Osteocyte (in vitro differentiated cells): ENCODE data around the gene SRGAP3. TPM values are rescaled to one million over a fixed set of nuclear protein-coding genes. Genes with fewer than 3 reads are reported as not detected.

Experiments
- DNase-seq: peaks from one replicate; pipeline ENCODE4 v3.0.0; 2021; ENCODE audit warnings: mixed read lengths; ENCODE audit not compliant: unreplicated experiment; ENCODE audit errors: extremely low spot score
- H3K27ac Mint-ChIP-seq: one replicate; pipeline ENCODE4 v1.8.0; 2021; ENCODE audit warnings: mild to moderate bottlenecking, mixed read lengths; ENCODE audit not compliant: unreplicated experiment
- H3K27me3 Mint-ChIP-seq: one replicate; pipeline ENCODE4 v1.8.0; 2021; ENCODE audit warnings: mixed read lengths; ENCODE audit not compliant: unreplicated experiment
- H3K36me3 Mint-ChIP-seq: one replicate; pipeline ENCODE4 v1.8.0; 2021; ENCODE audit warnings: mixed read lengths; ENCODE audit not compliant: unreplicated experiment
- H3K4me1 Mint-ChIP-seq: one replicate; pipeline ENCODE4 v1.8.0; 2021; ENCODE audit warnings: mixed read lengths; ENCODE audit not compliant: unreplicated experiment
- H3K4me3 Mint-ChIP-seq: one replicate; pipeline ENCODE4 v1.8.0; 2021; ENCODE audit warnings: mild to moderate bottlenecking, moderate library complexity, mixed read lengths; ENCODE audit not compliant: unreplicated experiment
- H3K9me3 Mint-ChIP-seq: one replicate; pipeline ENCODE4 v1.8.0; 2021; ENCODE audit warnings: mixed read lengths; ENCODE audit not compliant: unreplicated experiment
- CTCF ChIP-seq: fragments of 200-600 bp; sonication (generic); IDR thresholded peaks from 2 replicates; pipeline ENCODE4 v1.5.0; 2021; ENCODE audit warnings: antibody characterized with exemption, mild to moderate bottlenecking, moderate library complexity
- total RNA-seq: library from RNA; stranded (reverse); gene quantifications from 2 replicates; pipeline ENCODE4 v1.2.1, GENCODE V29; 2021

SRGAP3 gene
- total RNA-seq, 1 donor from 2014 or later = 2.6 TPM

GRCh38 chr3:9201266-9201665 lies 48.2 kb downstream of the SRGAP3 start:
- DNase-seq = no peak
- H3K4me1 Mint-ChIP-seq = peaks cover 7% of the 10 kb centered on the region
- H3K9me3 Mint-ChIP-seq = no peaks in the 10 kb centered on the region

GRCh38 chr3:9199775-9200174 lies 49.7 kb downstream of the SRGAP3 start:
- Mint-ChIP-seq H3K9me3 (no peaks in the 10 kb centered on the region), H3K27me3 (peaks cover 62% of the 10 kb centered on the region), H3K4me1 (peaks cover 7% of the 10 kb centered on the region), H3K27ac (no peak overlapping the region), H3K4me3 (no peak overlapping the region), H3K36me3 (no peaks in the 10 kb centered on the region)
- TF ChIP-seq CTCF = no peak
- DNase-seq = no peak

More at GRCh38 chr3:9201266-9201665, 48.2 kb downstream of the SRGAP3 start:
- H3K36me3 Mint-ChIP-seq = no peaks in the 10 kb centered on the region
- peaks cover 62% of the 10 kb centered on the region for H3K27me3 Mint-ChIP-seq
- H3K27ac Mint-ChIP-seq = no peak overlapping the region
- TF ChIP-seq CTCF = no peak
- no peak overlapping the region for H3K4me3 Mint-ChIP-seq

GRCh38 chr3:9198899-9199335 lies 50.5 kb downstream of the SRGAP3 start:
- Mint-ChIP-seq H3K27ac (no peak overlapping the region), H3K36me3 (no peaks in the 10 kb centered on the region), H3K4me1 (peaks cover 5% of the 10 kb centered on the region), H3K9me3 (no peaks in the 10 kb centered on the region), H3K4me3 (no peak overlapping the region), H3K27me3 (peaks cover 58% of the 10 kb centered on the region)
- no peak for TF ChIP-seq CTCF
- no peak for DNase-seq

GRCh38 chr3:9198261-9198660 lies 51.2 kb downstream of the SRGAP3 start:
- no peaks in the 10 kb centered on the region for H3K9me3 Mint-ChIP-seq
- no peak for TF ChIP-seq CTCF
- peaks cover 5% of the 10 kb centered on the region for H3K4me1 Mint-ChIP-seq
- DNase-seq = no peak
- H3K36me3 Mint-ChIP-seq = no peaks in the 10 kb centered on the region
- H3K4me3 Mint-ChIP-seq = no peak overlapping the region
- H3K27ac Mint-ChIP-seq = no peak overlapping the region
- peaks cover 59% of the 10 kb centered on the region for H3K27me3 Mint-ChIP-seq

GRCh38 chr3:9196020-9196419 lies 53.4 kb downstream of the SRGAP3 start:
- Mint-ChIP-seq H3K27ac (no peak overlapping the region), H3K36me3 (no peaks in the 10 kb centered on the region), H3K27me3 (peaks cover 64% of the 10 kb centered on the region), H3K4me1 (peaks cover under 1% of the 10 kb centered on the region), H3K9me3 (no peaks in the 10 kb centered on the region), H3K4me3 (no peak overlapping the region)
- TF ChIP-seq CTCF = no peak
- no peak for DNase-seq
